MCF 10A (cell line): ENCODE data around the gene USF3. TPM values are rescaled to one million over a fixed set of nuclear protein-coding genes. Genes with fewer than 3 reads are reported as not detected.

Source experiments
- BruUV-seq: library from RNA; stranded (reverse); fragments of 400-500 nt; replicated peaks from 2 replicates; lab custom pipeline; 2021; lab: Mats Ljungman, UMichigan
- CTCF ChIA-PET: fragments of 300-600 bp; sonication (Branson Sonifier 250); formaldehyde crosslinking; extraction: SDS; loops from one replicate; lab custom pipeline; 2021; ENCODE audit warnings: antibody characterized with exemption, inconsistent platforms; lab: Yijun Ruan, JAX
- POLR2A ChIA-PET: fragments of 300-600, 350-650 bp; sonication (Branson Sonifier 250); formaldehyde crosslinking; extraction: SDS; loops from one replicate; lab custom pipeline; 2020; ENCODE audit warnings: antibody characterized with exemption, inconsistent platforms; lab: Yijun Ruan, JAX
- DNase-seq: peaks from one replicate; pipeline ENCODE4 v3.0.0-alpha.2; 2018; ENCODE audit not compliant: unreplicated experiment
- H3K27ac Mint-ChIP-seq: one replicate; pipeline ENCODE4 v1.8.0; 2022; ENCODE audit warnings: mild to moderate bottlenecking, low read depth, mixed read lengths; ENCODE audit not compliant: unreplicated experiment
- H3K27me3 Mint-ChIP-seq: one replicate; pipeline ENCODE4 v1.8.0; 2022; ENCODE audit warnings: mixed read lengths; ENCODE audit not compliant: insufficient read depth, unreplicated experiment
- H3K36me3 Mint-ChIP-seq: one replicate; pipeline ENCODE4 v1.8.0; 2022; ENCODE audit warnings: mild to moderate bottlenecking, moderate library complexity, mixed read lengths; ENCODE audit not compliant: insufficient read depth, unreplicated experiment
- H3K4me1 Mint-ChIP-seq: one replicate; pipeline ENCODE4 v1.8.0; 2022; ENCODE audit warnings: mixed read lengths; ENCODE audit not compliant: insufficient read depth, unreplicated experiment
- H3K4me3 Mint-ChIP-seq: one replicate; pipeline ENCODE4 v1.8.0; 2022; ENCODE audit warnings: mild to moderate bottlenecking, moderate library complexity, mixed read lengths; ENCODE audit not compliant: unreplicated experiment
- H3K9me3 Mint-ChIP-seq: one replicate; pipeline ENCODE4 v1.8.0; 2022; ENCODE audit warnings: mixed read lengths; ENCODE audit not compliant: unreplicated experiment
- CTCF ChIP-seq: fragments of 200-600 bp; IDR thresholded peaks from one replicate; pipeline ENCODE4 v1.8.0; 2022; ENCODE audit warnings: antibody characterized with exemption, mild to moderate bottlenecking; ENCODE audit not compliant: unreplicated experiment
- intact Hi-C: fragments of 100-400 bp; cut with micrococcal nuclease; formaldehyde crosslinking; loops from 2 replicates; pipeline ENCODE4 v1.14.1; 2022
- total RNA-seq: library from RNA; stranded (reverse); gene quantifications from 2 replicates; pipeline ENCODE4 v1.2.3, GENCODE V29; 2022

The USF3 gene
- total RNA-seq, 1 experiment from 2014 or later = 11.9 TPM

GRCh38 chr3:113744941-113745755 lies 48.7 kb upstream of the USF3 start:
- Mint-ChIP-seq H3K4me1 (peaks cover 49% of the 10 kb centered on the region), H3K27ac (peak overlapping the region; percentile 100), H3K36me3 (peaks cover 26% of the 10 kb centered on the region), H3K27me3 (no peaks in the 10 kb centered on the region), H3K9me3 (no peaks in the 10 kb centered on the region), H3K4me3 (peak overlapping the region; percentile 94)
- DNase-seq = peak; percentile 95
- ChIA-PET CTCF (interaction anchor here (0.5 to 3.4 kb wide), 31 partner anchors 8 to 834 kb away, joined by 3 to 37 read pairs (median 4); partner anchors contain the start of gene SPICE1), POLR2A (interaction anchor here (0.6 to 7.8 kb wide), 33 partner anchors 10 to 1278 kb away, joined by 3 to 116 read pairs (median 4); partner anchors contain the start of genes CCDC191, GTPBP8, SPICE1 and USF3)
- TSS peak; percentile 35 for BruUV-seq
- intact Hi-C loops = loop anchor here (1.0 to 2.0 kb wide), 4 partner anchors 49 to 250 kb away; partner anchors contain the start of gene USF3
- TF ChIP-seq CTCF = peak; percentile 39

GRCh38 chr3:113743006-113743630 lies 46.7 kb upstream of the USF3 start:
- H3K4me3 Mint-ChIP-seq = peak overlapping the region; percentile 94
- intact Hi-C loops = no loop called here
- peaks cover 41% of the 10 kb centered on the region for H3K4me1 Mint-ChIP-seq
- H3K27me3 Mint-ChIP-seq = no peaks in the 10 kb centered on the region
- BruUV-seq = no TSS peak
- peak; percentile 18 for DNase-seq
- H3K36me3 Mint-ChIP-seq = peaks cover 27% of the 10 kb centered on the region
- CTCF ChIA-PET = interaction anchor here (0.6 to 3.4 kb wide), 6 partner anchors 8 to 250 kb away, joined by 3 to 22 read pairs (median 3); no protein-coding TSS in a partner anchor
- peak overlapping the region; percentile 100 for H3K27ac Mint-ChIP-seq
- H3K9me3 Mint-ChIP-seq = no peaks in the 10 kb centered on the region
- POLR2A ChIA-PET = interaction anchor here (0.6 to 7.8 kb wide), 10 partner anchors 8 to 724 kb away, joined by 3 to 116 read pairs (median 3); partner anchors contain the start of genes SPICE1 and USF3
- TF ChIP-seq CTCF = no peak

- peaks cover 56% of the 10 kb centered on the region for H3K4me1 Mint-ChIP-seq
- ChIA-PET POLR2A (interaction anchor here (0.6 to 7.8 kb wide), 8 partner anchors 8 to 226 kb away, joined by 3 to 116 read pairs (median 6); partner anchors contain the start of genes SPICE1 and USF3), CTCF (interaction anchor here (0.8 to 2.4 kb wide), 7 partner anchors 9 to 173 kb away, joined by 3 to 11 read pairs (median 4); partner anchors contain the start of gene GRAMD1C)
- H3K27me3 Mint-ChIP-seq = no peaks in the 10 kb centered on the region
- TF ChIP-seq CTCF = no peak
- peak overlapping the region; percentile 79 for H3K27ac Mint-ChIP-seq
- intact Hi-C loops = no loop called here
- no peaks in the 10 kb centered on the region for H3K9me3 Mint-ChIP-seq
- H3K4me3 Mint-ChIP-seq = peak overlapping the region; percentile 43
- BruUV-seq = no TSS peak
- peak; percentile 18 for DNase-seq
- H3K36me3 Mint-ChIP-seq = peaks cover 26% of the 10 kb centered on the region
These were observed 45.2 kb upstream of the USF3 start for GRCh38 chr3:113741620-113742019.
